OCI-LY1 (cell line): ENCODE measurements around the gene LNPEP.

Experiments
- H2AFZ ChIP-seq: fragments of 200-600 bp; sonication (generic), shearing (Covaris generic); 2 replicates; pipeline ENCODE4 v1.6.0; 2014; ENCODE audit warnings: antibody characterized with exemption, mild to moderate bottlenecking, low read length
- H3F3A ChIP-seq: fragments of 200-600 bp; sonication (generic), shearing (Covaris generic); 2 replicates; pipeline ENCODE4 v1.6.0; 2014; ENCODE audit warnings: mild to moderate bottlenecking, antibody characterized with exemption, low read length, moderate library complexity; ENCODE audit not compliant: insufficient read depth
- H3K27ac ChIP-seq: fragments of 200-600 bp; sonication (generic); 2 replicates; pipeline ENCODE4 v1.5.1; 2014; ENCODE audit warnings: low read length, mixed run types, mild to moderate bottlenecking, low read depth; ENCODE audit not compliant: poor library complexity, severe bottlenecking
- H3K27me3 ChIP-seq: fragments of 200-600 bp; sonication (generic); 2 replicates; pipeline ENCODE4 v1.6.0; 2014; ENCODE audit warnings: antibody characterized with exemption, mild to moderate bottlenecking, low read length, moderate library complexity; ENCODE audit not compliant: insufficient read depth
- H3K36me3 ChIP-seq: fragments of 200-600 bp; sonication (generic); 2 replicates; pipeline ENCODE4 v1.6.1; 2014; ENCODE audit warnings: mild to moderate bottlenecking, antibody characterized with exemption, low read length, moderate library complexity, mixed read lengths; ENCODE audit not compliant: insufficient read depth
- H3K4me1 ChIP-seq: fragments of 200-600 bp; sonication (generic); 2 replicates; pipeline ENCODE4 v1.5.1; 2014; ENCODE audit warnings: mild to moderate bottlenecking, low read length, moderate library complexity; ENCODE audit not compliant: insufficient read depth, severe bottlenecking
- H3K4me2 ChIP-seq: fragments of 200-600 bp; sonication (generic), shearing (Covaris generic); 2 replicates; pipeline ENCODE4 v1.6.1; 2014; ENCODE audit warnings: low read length
- H3K4me3 ChIP-seq: fragments of 200-600 bp; sonication (generic); 2 replicates; pipeline ENCODE4 v1.5.1; 2014; ENCODE audit warnings: low read length, low read depth, mild to moderate bottlenecking, mixed read lengths; ENCODE audit not compliant: poor library complexity, severe bottlenecking
- H3K79me2 ChIP-seq: fragments of 200-600 bp; shearing (Covaris generic); 2 replicates; pipeline ENCODE4 v1.6.1; 2016; ENCODE audit warnings: mixed run types, low read length, mixed read lengths; ENCODE audit not compliant: insufficient read depth
- H3K9ac ChIP-seq: fragments of 200-600 bp; sonication (generic), shearing (Covaris generic); 2 replicates; pipeline ENCODE4 v1.6.1; 2014; ENCODE audit warnings: mild to moderate bottlenecking, low read length, mixed read lengths
- H3K9me2 ChIP-seq: fragments of 200-600 bp; sonication (generic), shearing (Covaris generic); 2 replicates; pipeline ENCODE4 v1.6.1; 2014; ENCODE audit warnings: low read depth, mild to moderate bottlenecking, low read length, mixed read lengths
- H3K9me3 ChIP-seq: fragments of 200-600 bp; shearing (Covaris generic); 2 replicates; pipeline ENCODE4 v1.6.1; 2014; ENCODE audit warnings: low read length, mixed read lengths
- H4K20me1 ChIP-seq: fragments of 200-600 bp; sonication (generic), shearing (Covaris generic); 2 replicates; pipeline ENCODE4 v1.6.0; 2016; ENCODE audit warnings: mild to moderate bottlenecking, low read length; ENCODE audit not compliant: insufficient read depth
- CTCF ChIP-seq: fragments of 200-600 bp; sonication (generic), shearing (Covaris generic); IDR thresholded peaks from 2 replicates; pipeline ENCODE4 v1.5.1; 2017; ENCODE audit warnings: mild to moderate bottlenecking, antibody characterized with exemption, low read length, moderate library complexity, mixed read lengths
- EZH2 ChIP-seq: fragments of 200-600 bp; sonication (generic), shearing (Covaris generic); IDR thresholded peaks from 2 replicates; pipeline ENCODE4 v1.8.0; 2017; ENCODE audit warnings: borderline replicate concordance, mixed run types, mild to moderate bottlenecking, antibody characterized with exemption, low read length, moderate library complexity, mixed read lengths

LNPEP gene

DNA sequence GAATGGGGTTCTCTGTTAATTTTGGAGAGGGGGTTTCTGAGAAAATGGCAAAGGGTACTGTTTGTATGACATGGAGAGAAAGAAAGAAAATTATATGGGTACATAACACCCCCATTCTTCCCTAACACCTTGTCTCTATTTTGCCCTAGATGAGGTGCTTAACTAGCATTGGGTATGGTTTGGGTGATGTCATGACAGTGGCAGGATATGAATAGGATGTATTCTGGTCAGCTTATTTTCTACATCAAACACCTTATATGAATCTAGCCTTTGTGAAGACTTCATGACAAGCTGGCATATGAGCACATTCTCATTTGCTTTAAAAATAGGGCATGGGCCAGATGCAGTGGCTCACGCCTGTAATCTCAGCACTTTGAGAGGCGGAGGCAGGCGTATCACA is 58.6 kb downstream of the LNPEP start:
- Histone ChIP-seq H3K4me3 (no peak overlapping the region), H3K9ac (no peak overlapping the region), H3K27me3 (no peaks in the 10 kb centered on the region), H4K20me1 (no peaks in the 10 kb centered on the region), H3K27ac (no peak overlapping the region), H3F3A (no peaks in the 10 kb centered on the region), H3K36me3 (peaks cover 93% of the 10 kb centered on the region), H3K9me2 (no peaks in the 10 kb centered on the region), H3K79me2 (peaks cover 4% of the 10 kb centered on the region; the same call in 1 of the 2 replicates), H3K4me1 (no peaks in the 10 kb centered on the region), H2AFZ (no peak overlapping the region), H3K9me3 (no peaks in the 10 kb centered on the region), H3K4me2 (no peak overlapping the region)
- no peak for TF ChIP-seq EZH2
- no peak for TF ChIP-seq CTCF

- no peak overlapping the region for H3K27ac ChIP-seq
- H3K9ac ChIP-seq, result no peak overlapping the region
- H3K9me3 ChIP-seq, result no peaks in the 10 kb centered on the region
- peaks cover 93% of the 10 kb centered on the region for H3K36me3 ChIP-seq
- no peaks in the 10 kb centered on the region for H3F3A ChIP-seq
- H3K4me3 ChIP-seq, result no peak overlapping the region
- TF ChIP-seq EZH2 (no peak), CTCF (no peak)
- H3K27me3 ChIP-seq, result no peaks in the 10 kb centered on the region
- no peak overlapping the region for H3K4me2 ChIP-seq
- H3K9me2 ChIP-seq, result no peaks in the 10 kb centered on the region
- H4K20me1 ChIP-seq, result no peaks in the 10 kb centered on the region
- no peak overlapping the region for H2AFZ ChIP-seq
- H3K4me1 ChIP-seq, result no peaks in the 10 kb centered on the region
- peaks cover 2% of the 10 kb centered on the region; the same call in 1 of the 2 replicates for H3K79me2 ChIP-seq
Observed at GRCh38 chr5:96995419-96995818, 59.5 kb downstream of the LNPEP start.

GRCh38 chr5:96997265-96997859 is 61.5 kb downstream of the LNPEP start:
- H3K27me3 ChIP-seq, result no peaks in the 10 kb centered on the region
- H3K9me2 ChIP-seq, result no peaks in the 10 kb centered on the region
- H3K4me1 ChIP-seq, result no peaks in the 10 kb centered on the region
- H3K9ac ChIP-seq, result no peak overlapping the region
- no peak overlapping the region for H3K4me2 ChIP-seq
- no peak overlapping the region for H3K27ac ChIP-seq
- H3K36me3 ChIP-seq, result peaks cover 91% of the 10 kb centered on the region
- TF ChIP-seq CTCF, result peak; percentile 60
- TF ChIP-seq EZH2, result no peak
- H3K79me2 ChIP-seq, result no peaks in the 10 kb centered on the region
- no peaks in the 10 kb centered on the region for H4K20me1 ChIP-seq
- no peaks in the 10 kb centered on the region for H3K9me3 ChIP-seq
- H3F3A ChIP-seq, result no peaks in the 10 kb centered on the region
- no peak overlapping the region for H2AFZ ChIP-seq
- H3K4me3 ChIP-seq, result no peak overlapping the region
